H9 (cell line): ENCODE results near the gene SNRPA1. TPM values are rescaled to one million over a fixed set of nuclear protein-coding genes. Genes with fewer than 3 reads are reported as not detected.

ENCODE experiments used
- DNase-seq: peaks from one replicate; pipeline ENCODE4 v3.0.0-alpha.2; 2017
- H2AFZ ChIP-seq: one replicate; pipeline ENCODE4 v1.6.1; 2013; ENCODE audit warnings: mild to moderate bottlenecking, low read length, control low read depth, moderate library complexity
- H2AK5ac ChIP-seq: 2 replicates; pipeline ENCODE4 v1.6.1; 2013; ENCODE audit warnings: low read length, control low read depth, mixed read lengths; ENCODE audit not compliant: insufficient read length
- H2BK120ac ChIP-seq: one replicate; pipeline ENCODE4 v1.6.1; 2013; ENCODE audit warnings: low read depth, mild to moderate bottlenecking, low read length, control low read depth, inconsistent platforms; ENCODE audit not compliant: poor library complexity, severe bottlenecking
- H2BK12ac ChIP-seq: 2 replicates; pipeline ENCODE4 v1.6.1; 2013; ENCODE audit warnings: low read length, control low read depth, mixed read lengths, low read depth; ENCODE audit not compliant: insufficient read length
- H2BK15ac ChIP-seq: 2 replicates; pipeline ENCODE4 v1.6.1; 2013; ENCODE audit warnings: low read depth, low read length, control low read depth
- H2BK20ac ChIP-seq: one replicate; pipeline ENCODE4 v1.6.1; 2013; ENCODE audit warnings: low read depth, mild to moderate bottlenecking, low read length, control low read depth, inconsistent platforms; ENCODE audit not compliant: poor library complexity, severe bottlenecking
- H2BK5ac ChIP-seq: 2 replicates; pipeline ENCODE4 v1.6.1; 2013; ENCODE audit warnings: low read length, control low read depth, mixed read lengths; ENCODE audit not compliant: insufficient read length
- H3K14ac ChIP-seq: 2 replicates; pipeline ENCODE4 v1.6.1; 2013; ENCODE audit warnings: low read length, control low read depth; ENCODE audit not compliant: insufficient read depth
- H3K18ac ChIP-seq: 2 replicates; pipeline ENCODE4 v1.6.1; 2013; ENCODE audit warnings: low read depth, mild to moderate bottlenecking, mixed read lengths, low read length, control low read depth; ENCODE audit not compliant: insufficient read length
- H3K23ac ChIP-seq: 2 replicates; pipeline ENCODE4 v1.6.1; 2013; ENCODE audit warnings: low read length, control low read depth, mixed read lengths, low read depth; ENCODE audit not compliant: insufficient read length
- H3K23me2 ChIP-seq: 2 replicates; pipeline ENCODE4 v1.6.1; 2013; ENCODE audit warnings: low read depth, mild to moderate bottlenecking, mixed read lengths, low read length, control low read depth; ENCODE audit not compliant: insufficient read length, poor library complexity, severe bottlenecking
- H3K27ac ChIP-seq: 2 replicates; pipeline ENCODE4 v1.5.1; 2013; ENCODE audit warnings: low read length, control low read depth, mixed read lengths, low read depth; ENCODE audit not compliant: insufficient read length
- H3K27me3 ChIP-seq: 2 replicates; pipeline ENCODE4 v1.6.1; 2013; ENCODE audit warnings: low read length, control low read depth, inconsistent platforms; ENCODE audit not compliant: insufficient read depth
- H3K4ac ChIP-seq: 2 replicates; pipeline ENCODE4 v1.6.1; 2013; ENCODE audit warnings: low read depth, mild to moderate bottlenecking, control low read depth, inconsistent platforms, low read length, moderate library complexity
- H3K4me1 ChIP-seq: 2 replicates; pipeline ENCODE4 v1.6.1; 2013; ENCODE audit warnings: low read length, control low read depth, inconsistent platforms; ENCODE audit not compliant: insufficient read depth
- H3K4me2 ChIP-seq: 2 replicates; pipeline ENCODE4 v1.6.1; 2013; ENCODE audit warnings: low read length, control low read depth, mixed read lengths; ENCODE audit not compliant: insufficient read length, insufficient read depth
- H3K56ac ChIP-seq: 2 replicates; pipeline ENCODE4 v1.6.1; 2013; ENCODE audit warnings: low read depth, mild to moderate bottlenecking, mixed read lengths, low read length, control low read depth; ENCODE audit not compliant: insufficient read length
- H3K79me1 ChIP-seq: 2 replicates; pipeline ENCODE4 v1.6.1; 2013; ENCODE audit warnings: low read depth, mild to moderate bottlenecking, moderate library complexity, low read length, control low read depth, inconsistent platforms; ENCODE audit not compliant: insufficient read depth, poor library complexity, severe bottlenecking
- H3K79me2 ChIP-seq: 2 replicates; pipeline ENCODE4 v1.6.1; 2013; ENCODE audit warnings: low read length, control low read depth, inconsistent platforms; ENCODE audit not compliant: insufficient read depth
- H3K9ac ChIP-seq: 2 replicates; pipeline ENCODE4 v1.6.1; 2013; ENCODE audit warnings: low read length, control low read depth, mixed read lengths; ENCODE audit not compliant: insufficient read length; ENCODE audit errors: extremely low read depth
- H3K9me3 ChIP-seq: one replicate; pipeline ENCODE4 v1.6.1; 2013; ENCODE audit warnings: low read depth, low read length, inconsistent platforms; ENCODE audit not compliant: control insufficient read depth
- H3T11ph ChIP-seq: one replicate; pipeline ENCODE4 v1.6.1; 2013; ENCODE audit warnings: mild to moderate bottlenecking, low read length, control low read depth, inconsistent platforms
- H4K20me1 ChIP-seq: one replicate; pipeline ENCODE4 v1.6.1; 2013; ENCODE audit not compliant: control insufficient read depth, insufficient read length, insufficient read depth
- H4K5ac ChIP-seq: 2 replicates; pipeline ENCODE4 v1.6.1; 2013; ENCODE audit warnings: low read depth, mild to moderate bottlenecking, mixed read lengths, low read length, control low read depth; ENCODE audit not compliant: insufficient read length
- H4K8ac ChIP-seq: replicated peaks from 2 replicates; pipeline ENCODE4 v1.6.1; 2013; ENCODE audit warnings: low read length, control low read depth, mixed read lengths, low read depth; ENCODE audit not compliant: insufficient read length
- H4K91ac ChIP-seq: 2 replicates; pipeline ENCODE4 v1.6.1; 2013; ENCODE audit warnings: low read depth, mild to moderate bottlenecking, moderate library complexity, mixed read lengths, low read length, control low read depth; ENCODE audit not compliant: insufficient read length
- H3K27ac Mint-ChIP-seq, 3 experiments: 2 replicates in 2 of 3; 3 replicates in 1 of 3; pipeline ENCODE4 v1.8.0; 2020 to 2021; ENCODE audit warnings: mixed read lengths in 3 of 3, mild to moderate bottlenecking in 1 of 3, moderate library complexity in 1 of 3
- H3K27me3 Mint-ChIP-seq: 2 replicates; pipeline ENCODE4 v1.8.0; 2021; ENCODE audit warnings: low read depth, mild to moderate bottlenecking, moderate library complexity, mixed read lengths
- H3K36me3 Mint-ChIP-seq, 3 experiments: 2 replicates in 2 of 3; 3 replicates in 1 of 3; pipeline ENCODE4 v1.8.0; 2020 to 2021; ENCODE audit warnings: low read depth in 3 of 3, mixed read lengths in 3 of 3; ENCODE audit not compliant: insufficient read depth in 1 of 3
- H3K4me1 Mint-ChIP-seq, 2 experiments: 2 replicates each; pipeline ENCODE4 v1.8.0; 2020; ENCODE audit warnings: mixed read lengths in 2 of 2
- H3K4me3 Mint-ChIP-seq, 2 experiments: 2 replicates in 1 of 2; 3 replicates in 1 of 2; pipeline ENCODE4 v1.8.0; 2020 to 2021; ENCODE audit warnings: mild to moderate bottlenecking in 2 of 2, mixed read lengths in 2 of 2, moderate library complexity in 1 of 2
- H3K9me3 Mint-ChIP-seq, 2 experiments: 2 replicates in 1 of 2; 3 replicates in 1 of 2; pipeline ENCODE4 v1.8.0; 2020; ENCODE audit warnings: mild to moderate bottlenecking in 2 of 2, mixed read lengths in 2 of 2, moderate library complexity in 1 of 2
- WGBS: extraction: QIAGEN DNeasy Blood & Tissue Kit; methylation state at CpG from one replicate; pipeline ENCODE4 v1.1.7; 2013; ENCODE audit warnings: missing lambda C conversion rate, low lambda C conversion rate, mixed read lengths; ENCODE audit not compliant: insufficient read length; ENCODE audit errors: extremely low coverage; 5-methylcytosine and 5-hydroxymethylcytosine counted together
- total RNA-seq: library from RNA; stranded (reverse); gene quantifications from 2 replicates; pipeline ENCODE4 v1.2.1, GENCODE V29; 2021
- TF ChIP-seq, protein P1 (sequence below): fragments of 200-600 bp; sonication (generic); conservative IDR thresholded peaks from 3 replicates; pipeline ENCODE4 v1.8.0; 2021; ENCODE audit warnings: antibody characterized with exemption, mild to moderate bottlenecking

The SNRPA1 gene
- total RNA-seq, 1 experiment from 2014 or later: 145 TPM

DNA sequence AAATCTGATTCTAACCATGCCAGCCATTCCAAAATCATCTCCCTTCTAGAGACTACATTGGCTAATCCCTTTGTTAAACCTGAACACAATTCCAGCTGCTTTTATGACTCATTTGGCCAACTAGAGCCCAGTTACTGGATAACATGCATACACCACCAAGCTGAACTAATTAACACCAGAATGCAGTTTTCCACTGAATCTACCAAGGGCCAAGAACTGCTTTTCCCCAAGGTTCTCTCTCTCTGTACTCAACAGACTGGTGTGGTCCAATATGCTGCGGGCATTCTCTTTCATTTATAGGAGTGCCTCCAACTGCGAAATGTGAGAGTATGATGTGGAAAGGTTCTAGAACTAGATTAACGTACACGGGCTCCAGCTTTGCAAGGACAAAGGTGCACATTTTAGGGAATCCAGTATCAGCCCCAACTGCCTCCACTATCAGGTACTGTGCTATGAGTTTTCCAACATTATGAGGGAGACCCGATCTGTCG is 44.7 kb downstream of the SNRPA1 start:
- Histone ChIP-seq H3K9ac (peak overlapping the region; percentile 81), H2BK15ac (no peak overlapping the region), H2AK5ac (no peak overlapping the region), H3K4me1 (no peaks in the 10 kb centered on the region; the same call in 1 of the 2 replicates), H4K20me1 (no peaks in the 10 kb centered on the region), H3K56ac (no peak overlapping the region), H2BK12ac (no peak overlapping the region), H3K79me2 (peaks cover 45% of the 10 kb centered on the region), H4K5ac (no peak overlapping the region), H3K79me1 (no peaks in the 10 kb centered on the region), H2BK20ac (no peak overlapping the region), H3K14ac (peak overlapping the region; percentile 81; the same call in 1 of the 2 replicates), H2BK5ac (no peak overlapping the region), H3K23ac (no peak overlapping the region), H4K8ac (no peak overlapping the region), H3K27me3 (no peaks in the 10 kb centered on the region), H3K27ac (no peak overlapping the region), H3K4ac (no peak overlapping the region), H3K18ac (no peak overlapping the region), H3K23me2 (peaks cover 14% of the 10 kb centered on the region), H3K4me2 (peak overlapping the region; percentile 77), H2AFZ (no peak overlapping the region), H3K9me3 (no peaks in the 10 kb centered on the region), H2BK120ac (no peak overlapping the region), H4K91ac (no peak overlapping the region), H3T11ph (no peak overlapping the region)
- TF ChIP-seq, protein P1, sequence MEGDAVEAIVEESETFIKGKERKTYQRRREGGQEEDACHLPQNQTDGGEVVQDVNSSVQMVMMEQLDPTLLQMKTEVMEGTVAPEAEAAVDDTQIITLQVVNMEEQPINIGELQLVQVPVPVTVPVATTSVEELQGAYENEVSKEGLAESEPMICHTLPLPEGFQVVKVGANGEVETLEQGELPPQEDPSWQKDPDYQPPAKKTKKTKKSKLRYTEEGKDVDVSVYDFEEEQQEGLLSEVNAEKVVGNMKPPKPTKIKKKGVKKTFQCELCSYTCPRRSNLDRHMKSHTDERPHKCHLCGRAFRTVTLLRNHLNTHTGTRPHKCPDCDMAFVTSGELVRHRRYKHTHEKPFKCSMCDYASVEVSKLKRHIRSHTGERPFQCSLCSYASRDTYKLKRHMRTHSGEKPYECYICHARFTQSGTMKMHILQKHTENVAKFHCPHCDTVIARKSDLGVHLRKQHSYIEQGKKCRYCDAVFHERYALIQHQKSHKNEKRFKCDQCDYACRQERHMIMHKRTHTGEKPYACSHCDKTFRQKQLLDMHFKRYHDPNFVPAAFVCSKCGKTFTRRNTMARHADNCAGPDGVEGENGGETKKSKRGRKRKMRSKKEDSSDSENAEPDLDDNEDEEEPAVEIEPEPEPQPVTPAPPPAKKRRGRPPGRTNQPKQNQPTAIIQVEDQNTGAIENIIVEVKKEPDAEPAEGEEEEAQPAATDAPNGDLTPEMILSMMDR: no peak
- DNase-seq: no peak
- Mint-ChIP-seq H3K4me1 (peaks cover 41 to 65% of the 10 kb centered on the region in 2 experiments), H3K4me3 (peak overlapping the region; percentile 92 to 95), H3K9me3 (no peaks in the 10 kb centered on the region), H3K27me3 (peaks cover 2% of the 10 kb centered on the region), H3K27ac (no peak overlapping the region; a peak in 1 of 7 replicates), H3K36me3 (peaks cover 3 to 10% (median 9%) of the 10 kb centered on the region in 3 experiments; a peak in 6 of 7 replicates)
- no CpG with 5 or more reads among the region's 6 CpGs for WGBS
